Upper lobe of right lung (tissue), 1 donor: ENCODE measurements around the gene MYH7B. TPM values are rescaled to one million over a fixed set of nuclear protein-coding genes. Genes with fewer than 3 reads are reported as not detected.
A peak's percentile ranks its signal among the peaks of the same experiment; 100 is the strongest.

Experiments used
- ATAC-seq: fragments of 200-7000 bp; cut with Tn5 transposase; one replicate; pipeline ENCODE4 v1.9.1; 2020; ENCODE audit warnings: mild to moderate bottlenecking, moderate library complexity
- DNase-seq: peaks from one replicate; pipeline ENCODE4 v3.0.0-alpha.2; 2020
- H3K27ac ChIP-seq: fragments of 200-600 bp; one replicate; pipeline ENCODE4 v1.8.0; 2022
- H3K27me3 ChIP-seq: fragments of 200-600 bp; one replicate; pipeline ENCODE4 v1.8.0; 2022; ENCODE audit warnings: mild to moderate bottlenecking
- H3K36me3 ChIP-seq: fragments of 200-600 bp; one replicate; pipeline ENCODE4 v1.8.0; 2022
- H3K4me1 ChIP-seq: fragments of 200-600 bp; one replicate; pipeline ENCODE4 v1.8.0; 2022
- H3K4me3 ChIP-seq: fragments of 200-600 bp; one replicate; pipeline ENCODE4 v1.8.0; 2022; ENCODE audit warnings: mild to moderate bottlenecking
- H3K9me3 ChIP-seq: fragments of 200-600 bp; one replicate; pipeline ENCODE4 v1.8.0; 2022
- intact Hi-C: fragments of 100-400 bp; cut with DNase I; formaldehyde crosslinking; loops from one replicate; pipeline ENCODE4 v1.11.0; 2022
- total RNA-seq: library from RNA; stranded (reverse); fragmentation: NEBNext Ultra II Directional; extraction: Animal tissue kit (Norgen Biotek cat#: 25700); gene quantifications from one replicate; pipeline ENCODE4 v1.2.1, GENCODE V29; 2021
- TF ChIP-seq, protein P1 (sequence below): fragments of 200-600 bp; IDR thresholded peaks from one replicate; pipeline ENCODE4 v1.8.0; 2022; ENCODE audit warnings: antibody characterized with exemption
- donor health status: DM: no; HTN: yes; CAD: no; lungs with severe emphysema.

Gene MYH7B
- total RNA-seq, 1 donor from 2014 or later = 1.8 TPM

DNA sequence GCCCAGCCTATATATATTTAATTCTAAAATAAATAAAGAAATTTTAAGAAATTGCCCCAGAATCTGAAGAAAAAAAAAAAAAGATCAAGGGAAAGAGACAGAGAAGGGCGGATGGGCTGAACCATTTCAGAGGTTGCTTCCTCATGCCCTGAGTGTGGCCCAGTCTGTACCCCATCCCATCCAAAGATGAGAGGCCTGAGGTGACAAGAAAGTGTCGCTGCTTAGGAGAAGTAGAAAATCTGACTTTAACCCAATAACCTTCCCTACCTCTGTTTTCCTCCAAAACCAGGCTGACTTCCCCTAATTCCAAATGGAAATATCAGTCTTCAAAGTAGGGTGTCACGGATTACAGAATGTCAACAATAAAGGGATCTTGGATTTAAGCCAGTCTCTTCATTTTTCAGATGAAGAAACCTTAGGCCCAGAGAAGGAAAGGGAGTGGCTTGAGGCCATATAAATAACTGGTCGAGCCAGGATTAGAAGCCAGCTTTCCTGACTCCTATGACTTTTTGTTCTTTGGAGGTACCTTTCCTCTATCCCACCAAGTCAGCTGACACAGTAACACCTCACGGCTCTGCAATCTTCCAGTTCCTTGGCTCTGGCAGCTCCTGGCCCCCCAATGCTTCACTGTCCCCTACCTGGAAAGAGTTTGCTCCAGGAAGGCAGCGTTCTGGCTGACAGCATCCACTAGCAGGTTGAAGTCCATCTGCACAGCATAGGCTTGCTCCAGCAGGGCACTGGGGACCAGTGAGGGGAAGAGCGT lies 10.2 kb upstream of the MYH7B start:
- DNase-seq = no peak
- Histone ChIP-seq H3K4me3 (no peak overlapping the region), H3K36me3 (peaks cover 36% of the 10 kb centered on the region), H3K9me3 (no peaks in the 10 kb centered on the region), H3K4me1 (no peaks in the 10 kb centered on the region), H3K27ac (peak overlapping the region; percentile 24), H3K27me3 (no peaks in the 10 kb centered on the region)
- ATAC-seq = no peak
- TF ChIP-seq, protein P1, sequence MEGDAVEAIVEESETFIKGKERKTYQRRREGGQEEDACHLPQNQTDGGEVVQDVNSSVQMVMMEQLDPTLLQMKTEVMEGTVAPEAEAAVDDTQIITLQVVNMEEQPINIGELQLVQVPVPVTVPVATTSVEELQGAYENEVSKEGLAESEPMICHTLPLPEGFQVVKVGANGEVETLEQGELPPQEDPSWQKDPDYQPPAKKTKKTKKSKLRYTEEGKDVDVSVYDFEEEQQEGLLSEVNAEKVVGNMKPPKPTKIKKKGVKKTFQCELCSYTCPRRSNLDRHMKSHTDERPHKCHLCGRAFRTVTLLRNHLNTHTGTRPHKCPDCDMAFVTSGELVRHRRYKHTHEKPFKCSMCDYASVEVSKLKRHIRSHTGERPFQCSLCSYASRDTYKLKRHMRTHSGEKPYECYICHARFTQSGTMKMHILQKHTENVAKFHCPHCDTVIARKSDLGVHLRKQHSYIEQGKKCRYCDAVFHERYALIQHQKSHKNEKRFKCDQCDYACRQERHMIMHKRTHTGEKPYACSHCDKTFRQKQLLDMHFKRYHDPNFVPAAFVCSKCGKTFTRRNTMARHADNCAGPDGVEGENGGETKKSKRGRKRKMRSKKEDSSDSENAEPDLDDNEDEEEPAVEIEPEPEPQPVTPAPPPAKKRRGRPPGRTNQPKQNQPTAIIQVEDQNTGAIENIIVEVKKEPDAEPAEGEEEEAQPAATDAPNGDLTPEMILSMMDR = no peak
- intact Hi-C loops = no loop called here

DNA sequence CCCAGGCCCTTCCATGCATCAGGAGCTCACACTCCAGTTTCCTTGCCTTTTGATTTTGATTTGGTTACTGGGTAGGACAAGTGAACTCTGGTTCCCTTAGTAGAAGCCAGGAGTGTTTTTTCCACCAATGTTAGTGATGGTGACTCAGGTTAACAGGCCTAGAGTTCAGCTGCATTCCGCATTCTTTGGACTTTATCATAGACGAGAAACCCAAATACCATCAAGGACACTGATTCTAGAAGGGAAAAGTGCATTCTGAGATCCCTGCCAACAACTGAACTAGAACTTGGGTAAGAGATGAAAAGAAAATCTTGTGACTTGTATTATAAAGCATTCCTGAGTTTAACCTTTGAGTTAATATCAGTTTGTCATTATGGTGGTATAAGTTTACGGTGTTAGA lies 9.0 kb upstream of the MYH7B start:
- Histone ChIP-seq H3K4me3 (no peak overlapping the region), H3K27ac (no peak overlapping the region), H3K4me1 (no peaks in the 10 kb centered on the region), H3K9me3 (no peaks in the 10 kb centered on the region), H3K36me3 (peaks cover 32% of the 10 kb centered on the region), H3K27me3 (no peaks in the 10 kb centered on the region)
- TF ChIP-seq, protein P1 = no peak
- ATAC-seq = no peak
- DNase-seq = no peak
- intact Hi-C loops = no loop called here

DNA sequence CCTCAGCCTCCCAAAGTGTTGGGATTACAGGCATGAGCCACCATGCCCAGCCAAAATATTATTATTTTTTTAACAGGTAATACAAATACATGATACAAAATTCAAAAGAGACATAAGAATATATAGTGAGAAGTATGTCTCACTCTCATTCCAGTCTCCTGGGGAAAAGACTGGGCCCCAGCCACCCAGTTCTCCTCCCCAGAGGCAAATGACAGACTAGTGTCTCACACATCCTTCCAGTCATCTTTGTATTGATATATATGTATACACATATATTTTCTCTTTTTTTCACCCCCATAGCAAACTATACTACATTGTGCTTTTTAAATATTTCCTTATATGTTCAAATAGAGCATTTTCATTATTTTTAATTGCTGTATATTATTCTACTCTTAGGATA lies 8.3 kb upstream of the MYH7B start:
- ATAC-seq (no peak), DNase-seq (no peak)
- H3K4me1 ChIP-seq = no peaks in the 10 kb centered on the region
- no peaks in the 10 kb centered on the region for H3K27me3 ChIP-seq
- peaks cover 26% of the 10 kb centered on the region for H3K36me3 ChIP-seq
- H3K4me3 ChIP-seq = no peak overlapping the region
- H3K9me3 ChIP-seq = no peaks in the 10 kb centered on the region
- TF ChIP-seq, protein P1 = no peak
- H3K27ac ChIP-seq = no peak overlapping the region
- intact Hi-C loops = no loop called here

DNA sequence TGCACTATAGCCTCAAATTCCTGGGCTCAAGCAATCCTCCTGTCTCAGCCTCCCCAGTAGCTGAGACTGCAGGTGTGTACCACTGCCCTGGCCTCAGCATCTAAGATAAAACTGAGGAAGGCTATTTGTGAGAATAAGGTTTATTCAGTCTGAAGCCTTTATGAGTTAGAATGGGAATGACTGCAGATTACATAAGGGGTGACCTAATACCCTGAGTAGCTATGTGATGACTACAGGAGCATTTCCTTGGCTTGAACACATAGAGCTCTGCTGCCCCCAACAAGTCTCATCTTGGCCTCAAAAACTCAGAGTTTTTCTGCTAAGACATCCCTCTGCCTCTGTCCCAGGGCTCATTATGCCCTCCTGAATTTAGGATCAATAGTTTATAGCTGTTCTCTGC lies 7.6 kb upstream of the MYH7B start:
- no peak for ATAC-seq
- H3K4me3 ChIP-seq = no peak overlapping the region
- intact Hi-C loops = no loop called here
- H3K4me1 ChIP-seq = no peaks in the 10 kb centered on the region
- H3K36me3 ChIP-seq = peaks cover 20% of the 10 kb centered on the region
- H3K9me3 ChIP-seq = no peaks in the 10 kb centered on the region
- no peak for DNase-seq
- TF ChIP-seq, protein P1 = no peak
- no peaks in the 10 kb centered on the region for H3K27me3 ChIP-seq
- no peak overlapping the region for H3K27ac ChIP-seq

DNA sequence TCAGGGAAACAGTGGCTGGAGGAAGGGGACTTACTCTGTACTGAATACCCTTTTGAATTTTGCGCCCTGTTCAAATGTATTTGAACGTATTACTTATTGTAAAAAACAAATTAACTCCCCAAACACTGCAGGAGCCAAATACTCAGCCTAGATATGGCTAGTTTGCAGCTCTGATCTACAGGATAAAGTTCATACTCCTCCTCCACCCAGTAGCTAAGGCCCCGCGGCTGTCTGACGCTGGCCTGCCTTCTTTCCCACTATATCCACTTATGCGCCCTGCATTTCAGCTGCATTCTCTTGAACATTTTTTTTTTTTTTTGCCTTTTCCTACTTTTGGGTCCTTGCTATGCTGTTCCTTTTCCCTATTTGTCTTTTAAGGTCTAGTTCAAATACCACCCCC lies 6.5 kb upstream of the MYH7B start:
- no peaks in the 10 kb centered on the region for H3K27me3 ChIP-seq
- no peak overlapping the region for H3K27ac ChIP-seq
- DNase-seq (no peak), ATAC-seq (no peak)
- no peaks in the 10 kb centered on the region for H3K9me3 ChIP-seq
- TF ChIP-seq, protein P1 = no peak
- H3K36me3 ChIP-seq = peaks cover 20% of the 10 kb centered on the region
- intact Hi-C loops = no loop called here
- H3K4me1 ChIP-seq = no peaks in the 10 kb centered on the region
- H3K4me3 ChIP-seq = no peak overlapping the region
